Spinal cord (tissue), 10 donors: ENCODE data around the gene TNFAIP8. TPM values are rescaled to one million over a fixed set of nuclear protein-coding genes. Genes with fewer than 3 reads are reported as not detected.

Source experiments
- DNase-seq, 6 donors: peaks; one replicate each; pipeline versions ENCODE4 v3.0.0 to v3.0.0-alpha.2; 2013 to 2015; ENCODE audit warnings: low spot score in 6 of 6, low read depth in 4 of 6
- H3K27ac ChIP-seq: one replicate; pipeline ENCODE4 v1.5.1; 2013; ENCODE audit warnings: low read depth, low read length, control low read depth
- H3K27me3 ChIP-seq: one replicate; pipeline ENCODE4 v1.6.1; 2013; ENCODE audit warnings: low read length; ENCODE audit not compliant: control insufficient read depth, insufficient read depth
- H3K36me3 ChIP-seq: one replicate; pipeline ENCODE4 v1.6.1; 2013; ENCODE audit warnings: low read length; ENCODE audit not compliant: control insufficient read depth, insufficient read depth
- H3K4me1 ChIP-seq: one replicate; pipeline ENCODE4 v1.6.1; 2013; ENCODE audit warnings: low read length; ENCODE audit not compliant: control insufficient read depth, insufficient read depth
- H3K4me3 ChIP-seq: one replicate; pipeline ENCODE4 v1.5.1; 2013; ENCODE audit warnings: low read depth, low read length, control low read depth
- H3K9me3 ChIP-seq: one replicate; pipeline ENCODE4 v1.6.1; 2013; ENCODE audit warnings: low read length; ENCODE audit not compliant: control insufficient read depth, insufficient read depth
- WGBS: methylation state at CpG from one replicate; pipeline ENCODE4 v1.1.5; 2013; ENCODE audit warnings: missing lambda C conversion rate; ENCODE audit not compliant: insufficient coverage; 5-methylcytosine and 5-hydroxymethylcytosine counted together
- polyA plus RNA-seq, 2 donors: library from polyadenylated mRNA; unstranded; fragments of 120-200 nt; gene quantifications; one replicate each; pipeline ENCODE4 v1.2.1, GENCODE V29; 2013; ENCODE audit not compliant: insufficient read length in 2 of 2
- total RNA-seq, 2 donors: library from RNA; depleted of rRNA in 1 of 2; stranded (reverse); fragments of 120-200 nt in 1 of 2; fragments of >200 nt in 1 of 2; gene quantifications; one replicate each; pipeline versions ENCODE4 v1.2.3 to v1.2.4, GENCODE V29; 2013 to 2014
- donor health status: healthy.

TNFAIP8 gene
- total and polyA plus RNA-seq, 4 donors = 3.5 to 24.7 (median 10.7) TPM

DNA sequence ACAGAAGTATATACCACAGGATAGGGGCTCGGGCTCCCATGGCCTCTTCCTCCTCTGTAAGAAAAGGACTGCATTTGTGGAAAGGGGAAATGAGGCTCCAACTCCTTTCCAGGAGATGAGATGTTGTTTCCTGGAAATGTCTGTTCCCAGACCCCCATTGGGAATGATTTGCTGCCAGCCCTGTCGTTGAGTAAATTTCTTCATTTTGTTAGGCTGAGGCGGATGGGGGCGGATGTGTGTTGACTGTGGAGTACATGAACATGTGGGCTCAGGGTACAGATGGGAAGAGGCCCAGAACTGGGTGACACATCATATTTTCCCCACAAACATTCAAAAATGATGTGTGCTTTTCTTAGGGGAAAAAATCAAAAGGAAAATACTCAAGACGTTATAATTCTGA is 28.8 kb upstream of the TNFAIP8 start:
- Histone ChIP-seq H3K9me3 (no peaks in the 10 kb centered on the region), H3K27me3 (no peaks in the 10 kb centered on the region), H3K27ac (no peak overlapping the region), H3K4me3 (no peak overlapping the region), H3K36me3 (no peaks in the 10 kb centered on the region), H3K4me1 (peaks cover 3% of the 10 kb centered on the region)
- no peak for DNase-seq
- 17% methylated on average over 1 of the region's 5 CpGs for WGBS

DNA sequence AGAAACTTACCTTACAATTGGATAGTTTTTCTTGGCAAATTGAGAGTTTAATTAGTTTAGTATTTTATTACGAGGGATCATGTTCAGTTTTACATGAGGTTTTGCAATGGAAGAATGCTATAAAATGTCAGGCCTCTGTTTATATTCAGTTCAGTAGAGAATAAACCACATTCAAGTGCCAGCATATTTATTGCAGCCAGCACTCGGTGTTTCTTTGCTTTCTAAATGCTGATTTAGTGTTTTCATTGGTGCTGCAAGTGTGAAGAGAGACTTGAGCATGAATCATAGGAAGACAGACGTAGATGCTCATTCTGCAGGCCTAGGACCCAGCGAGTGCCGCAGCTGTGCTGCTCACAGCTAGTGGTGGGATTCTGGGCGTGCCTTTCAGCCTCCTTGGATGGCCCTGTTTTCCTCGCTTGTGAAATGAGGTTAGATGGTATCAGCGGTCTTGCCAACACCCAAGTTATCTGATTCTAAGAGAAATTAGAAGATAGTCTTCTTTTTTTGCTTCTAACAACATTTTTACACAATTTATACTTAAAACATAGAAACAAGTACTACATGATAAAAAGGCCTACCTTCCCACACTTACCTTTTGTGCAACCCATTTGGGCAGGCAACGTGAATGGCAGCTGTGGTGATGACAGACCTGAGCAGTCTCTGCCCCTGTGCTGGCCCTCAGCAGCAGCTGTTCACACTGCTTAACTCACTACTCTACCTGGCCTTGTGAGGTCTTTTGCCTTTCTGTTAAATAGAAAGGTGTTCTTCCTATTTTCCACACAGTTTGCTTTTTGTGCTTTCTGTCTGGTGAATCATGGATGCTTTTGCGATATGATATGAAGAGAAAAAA is 26.8 kb upstream of the TNFAIP8 start:
- Histone ChIP-seq H3K36me3 (no peaks in the 10 kb centered on the region), H3K27ac (no peak overlapping the region), H3K4me1 (peaks cover 3% of the 10 kb centered on the region), H3K27me3 (no peaks in the 10 kb centered on the region), H3K9me3 (no peaks in the 10 kb centered on the region), H3K4me3 (no peak overlapping the region)
- 37% methylated on average over 4 of the region's 10 CpGs for WGBS
- peak in 2 of 6 donors; percentile 28 to 36 for DNase-seq

DNA sequence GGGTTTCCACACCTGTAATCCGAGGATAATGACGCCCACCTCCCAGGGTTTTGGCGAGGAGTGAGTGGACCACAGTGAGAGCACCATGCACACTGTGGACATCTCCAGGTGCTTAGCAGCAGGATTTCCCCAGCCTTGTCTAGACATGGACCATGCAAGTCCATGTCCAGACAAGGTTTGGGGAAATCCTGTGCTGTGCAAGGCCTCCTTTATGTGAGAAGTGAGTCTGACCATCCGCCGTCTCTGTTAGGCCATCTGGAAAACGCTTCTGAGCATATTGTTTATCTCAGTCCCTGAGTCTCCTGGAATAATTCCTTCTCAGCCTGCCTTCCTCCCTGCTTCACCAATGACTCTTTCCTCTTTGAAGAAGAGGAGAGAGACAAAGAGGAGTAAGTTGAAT is 26.2 kb upstream of the TNFAIP8 start:
- Histone ChIP-seq H3K4me3 (no peak overlapping the region), H3K36me3 (no peaks in the 10 kb centered on the region), H3K27me3 (no peaks in the 10 kb centered on the region), H3K27ac (no peak overlapping the region), H3K9me3 (no peaks in the 10 kb centered on the region), H3K4me1 (peaks cover 3% of the 10 kb centered on the region)
- no peak for DNase-seq
- 94% methylated on average over 3 of the region's 6 CpGs for WGBS

DNA sequence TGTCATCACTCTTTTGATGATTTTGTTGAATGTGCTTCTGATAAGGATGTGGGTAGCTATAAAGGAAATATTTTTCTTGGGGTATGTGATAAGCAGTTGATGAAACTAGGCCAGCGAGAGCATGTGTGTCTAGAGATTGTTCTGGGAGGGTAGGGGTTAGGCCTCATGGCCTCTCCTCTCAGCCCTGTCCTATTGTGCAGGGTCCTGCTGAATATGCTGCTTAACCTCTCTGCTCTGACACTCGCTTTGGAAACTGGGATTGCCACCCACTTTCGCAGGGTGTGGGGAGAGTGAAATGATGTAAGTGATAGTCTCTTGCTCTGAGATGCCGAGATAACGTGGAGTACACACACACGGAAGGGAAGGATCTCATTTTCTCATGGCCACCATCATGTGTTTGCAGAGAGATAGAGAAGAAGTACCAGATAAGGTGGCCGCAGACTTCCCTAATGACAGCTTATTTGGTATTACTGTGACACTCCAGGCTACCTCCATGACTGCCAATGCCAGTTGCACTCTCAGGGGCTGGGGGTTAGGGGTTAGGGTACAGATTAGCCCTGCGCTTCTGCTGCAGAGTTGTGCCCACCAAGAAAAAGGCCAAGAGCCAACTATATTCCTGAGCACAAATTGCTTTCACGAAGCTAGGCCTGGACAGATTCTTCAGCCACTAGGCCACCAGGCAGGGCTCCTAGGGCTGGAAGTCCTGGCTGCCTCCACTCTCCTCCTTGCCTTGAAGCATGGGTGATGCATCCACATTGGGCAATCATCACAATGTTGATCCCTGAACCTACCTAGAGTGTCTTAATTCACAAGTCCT is 25.2 kb upstream of the TNFAIP8 start:
- peaks cover 3% of the 10 kb centered on the region for H3K4me1 ChIP-seq
- DNase-seq = no peak
- no peak overlapping the region for H3K4me3 ChIP-seq
- H3K9me3 ChIP-seq = no peaks in the 10 kb centered on the region
- 100% methylated on average over 4 of the region's 9 CpGs for WGBS
- H3K27me3 ChIP-seq = no peaks in the 10 kb centered on the region
- no peak overlapping the region for H3K27ac ChIP-seq
- H3K36me3 ChIP-seq = no peaks in the 10 kb centered on the region

DNA sequence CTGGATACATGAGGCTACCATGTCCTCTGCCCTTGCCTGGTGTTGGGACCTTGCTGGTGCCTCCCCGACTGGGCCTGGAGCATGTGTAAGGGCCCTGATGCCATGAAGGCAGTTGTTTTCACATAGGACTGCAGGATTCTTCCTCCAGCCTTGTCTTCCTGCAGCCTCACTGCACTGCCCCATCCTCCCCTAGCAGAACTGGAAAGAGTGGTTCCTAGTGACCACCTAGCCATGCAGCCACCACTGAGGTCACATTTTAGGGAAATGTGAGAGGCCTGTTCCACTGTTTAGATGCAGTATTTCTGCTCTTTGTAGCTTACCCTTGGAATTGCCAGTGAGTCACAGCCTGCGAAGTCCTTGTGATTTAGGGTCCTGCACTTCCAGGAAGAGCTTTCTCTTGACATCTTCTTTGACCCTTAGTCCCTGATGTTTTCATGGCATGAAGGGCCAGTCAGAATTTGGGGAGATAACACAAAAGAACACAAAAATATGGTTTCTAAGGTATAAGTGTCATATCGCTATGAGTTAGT is 24.2 kb upstream of the TNFAIP8 start:
- H3K27me3 ChIP-seq = no peaks in the 10 kb centered on the region
- WGBS = 92% methylated on average over 2 of the region's 3 CpGs
- no peak overlapping the region for H3K4me3 ChIP-seq
- H3K27ac ChIP-seq = no peak overlapping the region
- DNase-seq = no peak
- no peaks in the 10 kb centered on the region for H3K36me3 ChIP-seq
- peaks cover 3% of the 10 kb centered on the region for H3K4me1 ChIP-seq
- H3K9me3 ChIP-seq = no peaks in the 10 kb centered on the region

DNA sequence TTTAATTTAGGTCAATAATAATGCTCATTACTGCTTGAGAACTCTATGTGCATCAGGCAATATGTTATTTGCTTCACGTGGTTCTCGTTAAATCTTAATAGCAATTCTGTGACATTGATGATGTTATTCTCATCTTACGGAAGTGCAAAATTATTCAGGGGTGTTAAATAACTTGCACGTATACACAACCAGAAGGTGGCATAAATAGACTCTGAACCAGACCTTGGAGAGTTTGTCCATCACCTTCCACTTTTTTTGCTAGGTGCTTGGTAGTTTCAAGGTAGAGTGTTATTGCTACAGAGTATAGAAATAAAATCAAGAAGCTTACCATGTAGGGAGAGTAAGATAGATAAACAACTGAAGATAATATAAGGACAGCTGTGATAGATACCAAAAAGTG is 23.6 kb upstream of the TNFAIP8 start:
- H3K4me1 ChIP-seq = peaks cover 3% of the 10 kb centered on the region
- no peaks in the 10 kb centered on the region for H3K27me3 ChIP-seq
- no peaks in the 10 kb centered on the region for H3K36me3 ChIP-seq
- H3K4me3 ChIP-seq = no peak overlapping the region
- WGBS = 93% methylated on average over 3 of the region's 4 CpGs
- H3K9me3 ChIP-seq = no peaks in the 10 kb centered on the region
- no peak overlapping the region for H3K27ac ChIP-seq
- no peak for DNase-seq

DNA sequence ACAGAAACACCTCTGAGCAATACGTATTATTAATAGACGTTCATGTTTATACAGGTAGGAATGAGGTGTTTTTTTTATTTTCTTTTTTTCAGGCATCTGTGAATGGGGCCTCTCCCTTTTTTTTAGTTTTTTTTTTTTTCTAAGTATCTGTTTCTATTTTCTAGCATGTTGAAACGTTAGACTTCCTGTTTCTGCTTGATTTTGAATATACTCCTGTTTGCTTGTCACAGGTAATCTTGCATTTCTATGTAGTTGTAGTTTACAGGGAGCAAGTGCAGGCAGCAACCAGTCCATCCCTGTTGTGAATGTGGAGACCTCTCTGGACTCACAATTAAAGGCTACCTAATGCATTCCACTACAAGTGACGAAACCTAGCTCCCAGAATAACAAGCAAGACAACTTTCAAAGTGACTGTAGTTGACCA is 22.8 kb upstream of the TNFAIP8 start:
- WGBS = no CpG with 5 or more reads among the region's 4 CpGs
- Histone ChIP-seq H3K36me3 (no peaks in the 10 kb centered on the region), H3K4me3 (no peak overlapping the region), H3K27me3 (no peaks in the 10 kb centered on the region), H3K4me1 (peaks cover 3% of the 10 kb centered on the region), H3K9me3 (no peaks in the 10 kb centered on the region), H3K27ac (no peak overlapping the region)
- DNase-seq = no peak

DNA sequence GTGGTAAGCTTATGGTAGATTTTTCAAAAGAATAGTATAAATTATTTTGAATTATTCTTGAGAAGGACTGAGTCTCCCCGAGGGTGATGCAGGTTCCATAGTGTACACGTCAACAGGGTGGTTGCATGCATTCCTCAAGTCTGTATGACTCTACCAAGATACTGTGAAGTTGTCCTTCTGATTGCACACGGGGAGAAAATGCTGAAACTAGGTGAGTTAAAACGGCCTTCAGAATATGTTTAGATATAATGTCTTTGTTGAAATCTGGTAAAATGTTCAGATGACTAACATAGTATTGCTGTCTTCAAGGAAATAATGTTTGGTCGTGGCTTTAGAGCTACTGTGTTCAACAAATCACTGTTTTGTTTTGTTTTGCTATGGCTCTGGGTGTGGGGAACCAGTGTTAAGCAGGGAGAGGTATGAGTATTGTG is 22.4 kb upstream of the TNFAIP8 start:
- Histone ChIP-seq H3K27me3 (no peaks in the 10 kb centered on the region), H3K4me3 (no peak overlapping the region), H3K4me1 (peaks cover 3% of the 10 kb centered on the region), H3K27ac (no peak overlapping the region), H3K36me3 (no peaks in the 10 kb centered on the region), H3K9me3 (no peaks in the 10 kb centered on the region)
- no peak for DNase-seq
- WGBS = 86% methylated on average over 5 of the region's 5 CpGs

DNA sequence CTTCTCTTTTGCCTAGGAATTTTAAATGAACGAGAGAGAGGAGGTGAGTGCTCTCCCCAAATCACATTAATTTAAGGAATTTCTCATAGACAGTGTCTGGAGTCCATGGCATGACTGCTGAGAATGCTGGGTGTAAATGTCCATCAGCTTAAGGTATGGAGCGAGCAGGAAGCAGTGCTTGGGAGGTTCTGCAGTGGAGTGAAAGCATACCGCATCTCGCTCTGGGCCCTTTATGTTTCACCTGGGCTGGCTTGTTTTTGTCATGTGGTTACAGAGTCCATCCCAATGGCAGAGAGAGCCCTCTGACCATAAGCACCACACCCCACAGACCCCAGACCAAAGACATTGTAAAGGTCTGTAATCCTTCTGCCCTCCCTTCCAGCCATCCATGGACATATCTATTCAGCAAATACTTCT is 20.6 kb upstream of the TNFAIP8 start:
- no peak for DNase-seq
- H3K9me3 ChIP-seq = no peaks in the 10 kb centered on the region
- WGBS = 83% methylated on average over 1 of the region's 4 CpGs
- H3K4me3 ChIP-seq = no peak overlapping the region
- H3K36me3 ChIP-seq = no peaks in the 10 kb centered on the region
- no peaks in the 10 kb centered on the region for H3K27me3 ChIP-seq
- H3K4me1 ChIP-seq = no peaks in the 10 kb centered on the region
- no peak overlapping the region for H3K27ac ChIP-seq
